Measurements from ENCODE around the gene CCDC188.

GRCh38 chr22:20135806-20136602, 14.9 kb downstream of the CCDC188 start:
- TF ChIP-seq CTCF (IDR thresholded peaks at IDR 0.05; ENCODE audit: low read length): no peak
- TF ChIP-seq EZH2 (IDR thresholded peaks at IDR 0.05; ENCODE audit: borderline replicate concordance, low read length): no peak

Measured in OCI-LY1 (cell line).